Heart left ventricle (tissue), 13 donors: ENCODE data around the gene BLOC1S6.

Experiments used
- CTCF ChIP-seq, 12 donors: fragments of 200-600 bp; sonication (generic) in 4 of 12; IDR thresholded peaks; one replicate each; pipeline versions ENCODE4 v1.5.0 to v1.8.0; 2018 to 2022; ENCODE audit warnings: antibody characterized with exemption in 12 of 12, mild to moderate bottlenecking in 5 of 12
- POLR2A ChIP-seq, 2 donors: fragments of 450-650 bp; IDR thresholded peaks; one replicate each; pipeline ENCODE4 v1.6.1; 2017; ENCODE audit warnings: antibody characterized with exemption in 2 of 2, mild to moderate bottlenecking in 2 of 2, moderate library complexity in 2 of 2
- donor health status: ischemic (EF 13 %, LVEDD 7.1; RV severe dilation, severe dysfunction).
- donor health status: DM: no; HTN: yes; CAD: no.
- donor health status: DM: no; HTN: no; CAD: no.
- donor health status: ischemic (EF 25% LVEDD 6.9; RV normal size, moderate dysfunction).
- donor health status: ischemic (EF 25% LVEDD 5.7; RV mildly dilated, moderate dysfunction).
- donor health status: ischemic (EF 35%, LVEDD 5.7; RV mildly dilated, moderate dysfunction).
- donor health status: nonischemic (EF 11% LVEDD 7.7; RV severe dilation, severe dysfunction).
- donor health status: DM: yes; HTN: yes; CAD: no.
- donor health status: PGD.
- donor health status: ischemic (EF 29% LVEDD 5.4; RV normal size, mild dysfunction).
- donor health status: nonischemic (EF 23%, LVEDD 6.1; RV moderate dilation, normal function).

- TF ChIP-seq CTCF (IDR thresholded peaks at IDR 0.05) (no peak), POLR2A (IDR thresholded peaks at IDR 0.05) (no peak)
These were observed 70.1 kb downstream of the BLOC1S6 start for GRCh38 chr15:45657254-45657653.
